ENCODE measurements around the gene LYRM9. TPM values are rescaled to one million over a fixed set of nuclear protein-coding genes. Genes with fewer than 3 reads are reported as not detected.

The LYRM9 gene
- polyA plus RNA-seq, 1 of the 3 experiments (the other 2 are of a cell fraction), result 4.6 TPM

DNA sequence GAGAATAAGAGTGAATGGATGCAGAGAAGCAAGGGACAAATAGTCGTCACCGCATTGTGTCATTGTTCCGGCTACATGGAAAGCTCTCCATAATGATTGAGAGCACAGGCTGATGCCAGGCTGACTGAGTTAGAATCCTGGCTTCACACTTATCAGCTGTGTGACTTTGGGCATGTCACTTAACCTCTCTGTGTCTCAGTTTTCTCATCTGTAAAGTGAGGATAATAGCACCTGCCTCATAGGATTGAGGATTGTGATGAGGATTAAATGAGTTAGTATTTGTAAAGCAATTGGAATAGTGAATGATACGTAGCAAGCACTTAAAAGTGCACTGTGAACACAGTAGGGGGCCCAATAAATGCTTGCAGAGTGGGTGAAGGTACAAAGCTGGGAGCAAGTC, 45.7 kb upstream of the LYRM9 start:
- TF ChIP-seq, protein P1, sequence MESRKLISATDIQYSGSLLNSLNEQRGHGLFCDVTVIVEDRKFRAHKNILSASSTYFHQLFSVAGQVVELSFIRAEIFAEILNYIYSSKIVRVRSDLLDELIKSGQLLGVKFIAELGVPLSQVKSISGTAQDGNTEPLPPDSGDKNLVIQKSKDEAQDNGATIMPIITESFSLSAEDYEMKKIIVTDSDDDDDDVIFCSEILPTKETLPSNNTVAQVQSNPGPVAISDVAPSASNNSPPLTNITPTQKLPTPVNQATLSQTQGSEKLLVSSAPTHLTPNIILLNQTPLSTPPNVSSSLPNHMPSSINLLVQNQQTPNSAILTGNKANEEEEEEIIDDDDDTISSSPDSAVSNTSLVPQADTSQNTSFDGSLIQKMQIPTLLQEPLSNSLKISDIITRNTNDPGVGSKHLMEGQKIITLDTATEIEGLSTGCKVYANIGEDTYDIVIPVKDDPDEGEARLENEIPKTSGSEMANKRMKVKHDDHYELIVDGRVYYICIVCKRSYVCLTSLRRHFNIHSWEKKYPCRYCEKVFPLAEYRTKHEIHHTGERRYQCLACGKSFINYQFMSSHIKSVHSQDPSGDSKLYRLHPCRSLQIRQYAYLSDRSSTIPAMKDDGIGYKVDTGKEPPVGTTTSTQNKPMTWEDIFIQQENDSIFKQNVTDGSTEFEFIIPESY (IDR thresholded peaks at IDR 0.05; ENCODE audit: borderline replicate concordance, low read depth), result no peak
- TF ChIP-seq RAD21 (IDR thresholded peaks at IDR 0.05; ENCODE audit: low read length), result no peak
- TF ChIP-seq SMC3 (IDR thresholded peaks at IDR 0.05; ENCODE audit: low read depth, low read length), result no peak
- TF ChIP-seq GABPA (IDR thresholded peaks at IDR 0.05; ENCODE audit: low read depth), result no peak
- TF ChIP-seq, protein P2, sequence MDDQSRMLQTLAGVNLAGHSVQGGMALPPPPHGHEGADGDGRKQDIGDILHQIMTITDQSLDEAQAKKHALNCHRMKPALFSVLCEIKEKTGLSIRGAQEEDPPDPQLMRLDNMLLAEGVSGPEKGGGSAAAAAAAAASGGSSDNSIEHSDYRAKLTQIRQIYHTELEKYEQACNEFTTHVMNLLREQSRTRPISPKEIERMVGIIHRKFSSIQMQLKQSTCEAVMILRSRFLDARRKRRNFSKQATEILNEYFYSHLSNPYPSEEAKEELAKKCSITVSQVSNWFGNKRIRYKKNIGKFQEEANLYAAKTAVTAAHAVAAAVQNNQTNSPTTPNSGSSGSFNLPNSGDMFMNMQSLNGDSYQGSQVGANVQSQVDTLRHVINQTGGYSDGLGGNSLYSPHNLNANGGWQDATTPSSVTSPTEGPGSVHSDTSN (IDR thresholded peaks at IDR 0.05), result no peak
- POLR2A ChIA-PET, result interaction anchor here (0.5 kb wide), 1 partner anchor 174 kb away, joined by 3 read pairs; no protein-coding TSS in a partner anchor
- WGBS (ENCODE audit: low lambda C conversion rate), result 60% methylated on average over 4 of the region's 4 CpGs
- Histone ChIP-seq H3K27me3 (ENCODE audit: insufficient read depth) (no peaks in the 10 kb centered on the region), H3K79me2 (ENCODE audit: insufficient read depth) (no peaks in the 10 kb centered on the region), H4K20me1 (ENCODE audit: insufficient read depth) (no peaks in the 10 kb centered on the region), H3K4me3 (ENCODE audit: low read depth in 2 of 2, low read length in 1 of 2) (no peak overlapping the region), H3K27ac (ENCODE audit: low read depth in 2 of 2, low read length in 1 of 2) (no peak overlapping the region), H3K4me1 (ENCODE audit: control insufficient read depth in 1 of 2, insufficient read depth in 2 of 2, low read depth in 1 of 2, low read length in 1 of 2) (no peaks in the 10 kb centered on the region; a peak in 1 of 4 replicates), H3K9me3 (no peaks in the 10 kb centered on the region), H3K36me3 (replicated peaks in 1 of 2; ENCODE audit: control insufficient read depth in 1 of 2, insufficient read depth in 2 of 2, low read length in 1 of 2) (no peaks in the 10 kb centered on the region), H3K9ac (no peak overlapping the region), H3K4me2 (no peak overlapping the region), H3F3A (replicated peaks; ENCODE audit: insufficient read depth) (no peaks in the 10 kb centered on the region), H3K9me2 (no peaks in the 10 kb centered on the region), H2AFZ (ENCODE audit: low read depth) (no peak overlapping the region)
- no peak for DNase-seq
- CTCF ChIA-PET, result interaction anchor here (0.7 to 1.1 kb wide), 2 partner anchors 9 to 45 kb away, joined by 3 to 4 read pairs; partner anchors contain the start of gene LYRM9

DNA sequence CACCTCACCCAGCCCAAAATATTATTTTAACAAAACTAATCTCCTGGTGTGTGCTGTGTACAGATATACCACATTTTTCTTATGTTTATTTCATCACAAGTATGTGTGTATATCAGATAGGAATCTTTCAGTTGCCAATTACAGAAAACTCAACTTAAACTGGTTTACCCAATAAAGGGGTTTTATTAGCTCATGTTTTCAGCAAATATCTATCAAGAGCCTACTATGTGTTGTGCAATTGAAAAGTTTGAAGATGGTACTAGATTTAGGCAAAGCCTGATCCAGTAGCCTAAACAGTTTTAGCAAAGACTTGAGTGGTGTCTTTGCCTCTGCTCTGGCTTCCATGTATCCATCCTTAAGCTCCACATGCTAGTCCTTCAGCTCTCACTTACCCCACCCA, 45.1 kb upstream of the LYRM9 start:
- Histone ChIP-seq H3K79me2 (ENCODE audit: insufficient read depth) (no peaks in the 10 kb centered on the region), H3F3A (replicated peaks; ENCODE audit: insufficient read depth) (no peaks in the 10 kb centered on the region), H2AFZ (ENCODE audit: low read depth) (no peak overlapping the region), H3K4me2 (no peak overlapping the region), H3K27me3 (ENCODE audit: insufficient read depth) (no peaks in the 10 kb centered on the region), H4K20me1 (ENCODE audit: insufficient read depth) (no peaks in the 10 kb centered on the region), H3K36me3 (replicated peaks in 1 of 2; ENCODE audit: control insufficient read depth in 1 of 2, insufficient read depth in 2 of 2, low read length in 1 of 2) (no peaks in the 10 kb centered on the region), H3K4me3 (ENCODE audit: low read depth in 2 of 2, low read length in 1 of 2) (no peak overlapping the region), H3K27ac (ENCODE audit: low read depth in 2 of 2, low read length in 1 of 2) (no peak overlapping the region), H3K9me2 (no peaks in the 10 kb centered on the region), H3K4me1 (ENCODE audit: control insufficient read depth in 1 of 2, insufficient read depth in 2 of 2, low read depth in 1 of 2, low read length in 1 of 2) (no peaks in the 10 kb centered on the region; a peak in 1 of 4 replicates), H3K9ac (no peak overlapping the region), H3K9me3 (no peaks in the 10 kb centered on the region)
- TF ChIP-seq, protein P3, sequence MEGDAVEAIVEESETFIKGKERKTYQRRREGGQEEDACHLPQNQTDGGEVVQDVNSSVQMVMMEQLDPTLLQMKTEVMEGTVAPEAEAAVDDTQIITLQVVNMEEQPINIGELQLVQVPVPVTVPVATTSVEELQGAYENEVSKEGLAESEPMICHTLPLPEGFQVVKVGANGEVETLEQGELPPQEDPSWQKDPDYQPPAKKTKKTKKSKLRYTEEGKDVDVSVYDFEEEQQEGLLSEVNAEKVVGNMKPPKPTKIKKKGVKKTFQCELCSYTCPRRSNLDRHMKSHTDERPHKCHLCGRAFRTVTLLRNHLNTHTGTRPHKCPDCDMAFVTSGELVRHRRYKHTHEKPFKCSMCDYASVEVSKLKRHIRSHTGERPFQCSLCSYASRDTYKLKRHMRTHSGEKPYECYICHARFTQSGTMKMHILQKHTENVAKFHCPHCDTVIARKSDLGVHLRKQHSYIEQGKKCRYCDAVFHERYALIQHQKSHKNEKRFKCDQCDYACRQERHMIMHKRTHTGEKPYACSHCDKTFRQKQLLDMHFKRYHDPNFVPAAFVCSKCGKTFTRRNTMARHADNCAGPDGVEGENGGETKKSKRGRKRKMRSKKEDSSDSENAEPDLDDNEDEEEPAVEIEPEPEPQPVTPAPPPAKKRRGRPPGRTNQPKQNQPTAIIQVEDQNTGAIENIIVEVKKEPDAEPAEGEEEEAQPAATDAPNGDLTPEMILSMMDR (IDR thresholded peaks at IDR 0.05), result no peak
- TF ChIP-seq, protein P4, sequence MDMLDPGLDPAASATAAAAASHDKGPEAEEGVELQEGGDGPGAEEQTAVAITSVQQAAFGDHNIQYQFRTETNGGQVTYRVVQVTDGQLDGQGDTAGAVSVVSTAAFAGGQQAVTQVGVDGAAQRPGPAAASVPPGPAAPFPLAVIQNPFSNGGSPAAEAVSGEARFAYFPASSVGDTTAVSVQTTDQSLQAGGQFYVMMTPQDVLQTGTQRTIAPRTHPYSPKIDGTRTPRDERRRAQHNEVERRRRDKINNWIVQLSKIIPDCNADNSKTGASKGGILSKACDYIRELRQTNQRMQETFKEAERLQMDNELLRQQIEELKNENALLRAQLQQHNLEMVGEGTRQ (IDR thresholded peaks at IDR 0.05; ENCODE audit: borderline replicate concordance, low read depth, low read length), result no peak
- no peak for TF ChIP-seq RFX5 (IDR thresholded peaks at IDR 0.05; ENCODE audit: low read length)
- POLR2A ChIA-PET, result no interaction called here
- CTCF ChIA-PET, result interaction anchor here (1.1 kb wide), 1 partner anchor 45 kb away, joined by 4 read pairs; the partner anchor contains the start of gene LYRM9
- no peak for DNase-seq

Data from SK-N-SH (cell line).